Stimulated activated CD8-positive, alpha-beta memory T cell treated with anti-CD3 and anti-CD28 coated beads, Interleukin-12 subunit alpha, Interleukin-12 subunit beta, amount 100 ng/mL, for 24 hours (primary cell): ENCODE measurements around the gene MAPKBP1.

ENCODE experiments used
- DNase-seq: peaks from one replicate; pipeline ENCODE4 v3.0.0-alpha.2; 2020; ENCODE audit errors: extremely low read depth

MAPKBP1 gene

DNA sequence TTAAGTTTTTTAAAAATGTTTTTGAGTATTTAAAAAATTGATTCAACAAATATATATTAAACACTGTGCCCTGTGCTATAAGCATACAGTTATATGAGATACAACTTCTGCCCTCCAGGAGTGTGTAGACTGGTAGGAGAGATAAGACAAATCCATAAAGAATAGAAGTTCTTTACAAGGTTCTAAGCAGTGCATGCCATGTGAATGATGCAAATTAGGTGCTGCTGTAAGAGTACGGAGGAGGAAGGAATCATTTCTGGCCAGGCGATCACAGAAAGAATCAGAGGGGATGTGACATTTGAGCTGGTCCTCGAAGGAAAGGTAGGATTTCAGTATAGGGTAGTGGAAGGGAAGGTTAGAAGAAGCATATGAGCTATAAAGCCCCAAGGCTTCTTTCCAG is 14.0 kb downstream of the MAPKBP1 start:
- no peak for DNase-seq

DNA sequence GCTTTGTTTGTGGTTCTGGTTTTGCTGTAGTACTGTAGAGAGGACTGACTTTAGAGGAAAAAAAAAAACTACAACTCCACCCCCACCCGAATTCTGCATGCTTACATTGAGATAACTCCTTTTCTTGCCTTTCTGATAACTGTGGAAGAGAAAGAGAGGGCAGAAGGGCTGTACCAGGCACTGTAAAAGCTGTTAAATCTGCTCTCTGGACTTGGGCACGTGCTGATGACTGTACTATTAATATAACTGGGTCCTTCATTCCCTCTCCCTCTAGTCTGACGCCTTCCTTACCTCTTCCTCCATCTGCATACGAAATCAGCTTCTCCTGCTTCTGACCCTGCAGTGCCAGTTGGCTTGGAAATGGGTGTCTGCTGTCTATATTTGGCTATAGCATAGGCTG is 15.0 kb downstream of the MAPKBP1 start:
- no peak for DNase-seq

DNA sequence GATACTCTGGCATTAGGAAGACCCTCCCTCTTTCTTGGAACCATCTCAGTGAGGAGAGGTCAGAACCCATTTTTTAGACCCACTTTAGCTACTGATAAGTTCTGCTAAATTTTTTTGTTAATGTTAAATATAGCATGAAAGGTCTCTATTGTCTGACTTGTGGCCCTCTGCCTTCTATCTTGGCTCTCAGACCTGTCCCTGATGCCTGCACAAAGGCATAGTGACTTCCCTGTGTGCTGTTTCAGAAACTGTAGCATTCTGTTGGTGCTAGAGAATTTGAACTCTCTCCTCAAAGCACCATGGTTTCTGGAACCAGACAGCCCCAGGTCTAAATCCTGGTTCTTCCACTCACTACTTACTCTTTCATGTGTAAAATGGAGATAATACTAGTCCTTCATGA is 15.4 kb downstream of the MAPKBP1 start:
- DNase-seq = no peak

DNA sequence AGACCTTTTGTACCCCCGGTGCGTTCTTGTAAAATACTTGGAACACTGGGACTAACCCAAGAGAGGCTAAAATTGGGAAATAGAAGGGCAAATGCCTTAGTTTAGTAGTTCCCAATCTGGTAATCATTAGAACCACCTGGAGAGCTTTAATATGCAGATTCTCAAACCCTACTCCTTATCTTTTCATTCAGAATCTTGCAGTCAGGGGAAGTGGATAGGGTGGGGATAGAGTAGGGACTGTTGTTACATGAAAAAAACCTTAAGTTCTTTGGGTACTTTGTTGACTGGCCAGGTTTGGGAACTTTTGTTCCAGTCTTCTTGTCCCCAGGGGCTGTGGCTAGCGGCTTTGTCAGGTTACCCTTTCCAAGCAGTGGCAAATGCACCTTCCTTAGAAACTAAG is 15.9 kb downstream of the MAPKBP1 start:
- DNase-seq = no peak

DNA sequence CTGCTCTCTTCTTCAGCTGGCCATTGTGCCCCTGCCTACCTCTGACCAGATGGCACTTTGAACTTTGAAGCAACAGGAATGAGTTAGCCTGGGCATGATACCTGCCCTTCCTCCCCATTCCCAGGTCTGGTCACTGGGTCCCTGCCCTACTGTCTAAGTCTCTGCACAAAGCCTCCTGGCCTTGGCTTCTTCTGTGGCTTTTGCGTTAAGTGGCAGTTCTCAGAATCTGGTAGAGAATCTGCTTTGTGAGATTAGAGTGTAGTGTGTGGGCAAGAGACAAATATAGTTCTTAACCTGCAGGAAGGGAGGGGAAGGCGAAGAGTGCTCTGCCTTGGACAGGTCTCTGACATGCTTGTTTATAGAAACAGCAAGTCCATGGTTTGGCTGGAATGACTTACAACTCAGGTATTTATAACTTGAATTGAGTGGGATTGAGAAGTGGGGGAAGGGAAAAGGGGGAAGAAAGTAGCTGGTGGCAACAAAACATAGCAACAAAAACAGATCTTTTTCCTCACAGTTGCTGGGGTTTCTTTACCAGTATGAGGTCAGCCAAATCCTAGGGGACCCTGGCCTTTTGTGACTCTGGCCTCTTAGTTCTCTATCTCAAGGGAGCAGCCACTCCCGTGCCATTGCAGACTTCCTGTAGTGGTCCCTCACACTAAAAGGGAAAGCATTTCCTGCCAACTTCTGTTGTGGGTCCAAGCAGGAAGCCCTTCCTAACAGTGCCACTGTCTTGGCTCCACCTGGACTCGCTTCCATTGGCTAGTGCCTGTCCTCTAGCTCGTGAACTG is 16.7 kb downstream of the MAPKBP1 start:
- no peak for DNase-seq

DNA sequence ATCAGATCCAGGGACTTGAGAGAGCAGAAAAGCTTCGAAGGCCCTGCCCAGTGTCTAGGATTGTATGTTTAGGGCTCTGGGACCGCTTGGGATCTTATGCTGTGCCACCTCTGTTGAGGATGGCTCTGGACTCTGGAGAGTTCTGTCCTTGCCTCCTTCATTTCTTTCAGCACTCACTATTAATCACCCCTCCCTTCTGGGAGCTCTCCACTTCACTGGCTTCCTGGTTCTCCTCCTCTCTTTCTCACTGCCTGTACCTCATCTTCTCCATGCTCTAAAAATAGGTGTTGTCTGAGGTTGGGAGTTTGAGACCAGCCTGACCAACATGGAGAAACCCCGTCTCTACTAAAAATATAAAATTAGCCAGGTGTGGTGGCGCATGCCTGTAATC is 17.3 kb downstream of the MAPKBP1 start:
- no peak for DNase-seq

DNA sequence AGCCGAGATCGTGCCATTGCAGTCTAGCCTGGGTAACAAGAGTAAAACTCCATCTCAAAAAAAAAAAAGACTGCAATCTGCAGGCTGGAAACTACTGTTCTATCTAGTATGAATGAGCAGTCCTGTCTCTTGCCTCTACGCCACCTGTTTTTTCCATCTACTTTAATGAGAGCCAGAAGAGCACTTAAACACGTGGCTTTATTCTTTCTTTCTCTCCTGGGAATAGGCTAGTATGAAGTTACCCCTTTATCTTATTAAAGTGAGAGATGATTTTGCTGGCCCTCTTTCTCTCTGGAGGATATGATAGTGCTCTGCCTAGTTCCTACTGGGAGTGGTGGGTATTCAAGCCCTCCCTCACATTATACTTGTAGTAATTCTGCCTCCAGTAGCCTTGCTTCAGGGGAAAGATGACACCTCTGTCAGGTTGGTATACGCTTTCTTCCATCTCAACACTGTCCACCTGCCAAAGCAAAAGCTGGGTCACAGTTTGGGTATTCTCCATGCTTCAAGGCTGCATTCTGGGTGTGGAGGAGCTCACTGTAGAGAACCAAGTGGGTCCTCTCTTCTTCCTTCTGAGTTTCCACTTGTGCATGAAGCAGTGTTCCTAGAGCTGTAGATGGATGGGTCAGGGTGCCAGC is 17.8 kb downstream of the MAPKBP1 start:
- DNase-seq = no peak

DNA sequence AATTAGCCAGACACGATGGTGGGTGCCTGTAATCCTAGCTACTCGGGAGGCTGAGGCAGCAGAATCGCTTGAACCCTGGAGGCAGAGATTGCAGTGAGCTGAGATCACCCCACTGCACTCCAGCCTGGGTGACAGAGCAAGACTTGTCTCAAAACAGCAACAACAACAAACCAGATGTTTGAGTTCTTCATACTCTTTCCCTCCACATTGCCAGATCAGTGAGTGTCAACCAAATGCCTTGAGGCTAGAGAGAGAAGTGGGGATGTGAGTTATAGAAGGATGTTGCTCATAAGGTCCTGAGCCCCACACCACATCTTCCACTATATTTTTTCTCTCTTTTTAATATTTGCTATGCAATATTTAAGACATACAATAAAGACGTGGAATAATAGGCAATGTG is 19.8 kb downstream of the MAPKBP1 start:
- no peak for DNase-seq

DNA sequence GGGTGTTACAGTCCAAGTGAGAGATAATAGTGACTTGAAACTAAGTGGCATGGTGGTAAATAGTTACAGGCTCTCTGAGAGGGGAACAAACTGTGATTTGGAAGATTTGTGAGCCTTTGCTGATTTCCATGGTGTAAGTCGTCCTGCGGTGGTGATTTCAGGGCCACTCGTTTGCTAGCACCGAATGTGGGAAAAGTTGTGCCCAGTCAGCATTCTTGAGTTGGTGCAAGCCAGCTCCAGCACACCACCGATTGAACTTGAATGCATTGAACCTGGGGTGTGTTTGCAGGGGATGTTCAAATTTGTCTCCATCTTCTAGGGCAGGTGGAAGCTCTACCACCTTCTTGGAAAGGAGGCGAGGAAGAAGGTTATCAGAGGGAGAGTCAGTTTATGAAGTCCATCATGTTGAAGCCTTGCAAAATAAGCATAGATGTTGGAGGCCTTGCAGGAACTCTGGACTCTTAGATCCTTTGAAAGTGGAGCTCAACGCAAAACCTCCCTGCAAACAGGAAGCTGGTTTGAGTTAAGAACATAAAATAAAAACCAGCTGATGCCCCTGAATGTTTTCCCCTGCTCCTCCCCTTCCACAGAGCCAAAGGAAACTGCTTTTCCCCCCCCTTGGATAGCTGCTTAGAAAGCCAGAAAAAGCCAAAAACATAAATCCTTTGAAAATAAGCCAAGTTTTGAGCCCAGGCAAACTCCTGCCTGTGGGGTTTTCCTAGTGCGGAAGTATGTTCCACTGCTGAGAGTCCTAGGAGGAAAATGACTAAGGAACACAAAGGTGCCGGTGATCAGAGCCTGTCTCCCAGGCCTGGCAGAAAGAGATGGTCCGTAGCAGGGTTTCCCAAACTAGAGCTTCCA is 21.9 kb downstream of the MAPKBP1 start:
- no peak for DNase-seq

DNA sequence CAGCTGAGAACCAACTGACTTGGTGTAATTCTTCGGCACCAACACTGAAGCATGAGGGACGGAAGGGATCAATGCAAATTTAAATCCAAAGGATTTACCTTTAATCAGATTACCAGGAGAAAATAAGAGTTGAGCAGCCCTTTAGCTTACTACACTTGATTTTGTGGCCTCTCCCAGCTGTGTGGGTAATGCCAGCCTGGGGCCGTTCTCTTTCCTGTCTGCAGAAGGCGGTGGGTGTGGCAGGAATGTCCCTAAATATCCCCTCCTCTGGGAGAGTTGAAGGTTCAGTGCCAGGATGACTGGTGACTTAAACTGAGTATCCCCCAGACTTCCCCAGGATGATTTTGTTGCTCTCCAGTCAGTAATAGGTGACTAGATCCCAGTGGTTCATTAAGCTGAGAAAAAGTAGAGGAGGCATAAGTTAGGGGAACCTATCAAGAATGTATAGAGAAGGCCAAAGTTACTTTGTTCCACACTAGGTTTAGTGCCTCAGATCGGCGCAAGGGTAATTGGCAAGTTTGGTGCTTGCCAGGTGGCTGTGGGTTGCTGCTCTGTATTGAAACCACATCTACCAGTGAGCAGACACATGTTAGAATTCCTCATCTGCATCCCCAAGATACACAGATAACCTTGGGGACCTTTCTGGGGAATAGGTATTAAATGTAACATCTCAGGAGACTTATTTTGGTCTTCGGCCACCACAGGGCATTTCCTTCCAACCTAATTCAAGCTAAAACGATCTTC is 23.1 kb downstream of the MAPKBP1 start:
- DNase-seq = no peak

DNA sequence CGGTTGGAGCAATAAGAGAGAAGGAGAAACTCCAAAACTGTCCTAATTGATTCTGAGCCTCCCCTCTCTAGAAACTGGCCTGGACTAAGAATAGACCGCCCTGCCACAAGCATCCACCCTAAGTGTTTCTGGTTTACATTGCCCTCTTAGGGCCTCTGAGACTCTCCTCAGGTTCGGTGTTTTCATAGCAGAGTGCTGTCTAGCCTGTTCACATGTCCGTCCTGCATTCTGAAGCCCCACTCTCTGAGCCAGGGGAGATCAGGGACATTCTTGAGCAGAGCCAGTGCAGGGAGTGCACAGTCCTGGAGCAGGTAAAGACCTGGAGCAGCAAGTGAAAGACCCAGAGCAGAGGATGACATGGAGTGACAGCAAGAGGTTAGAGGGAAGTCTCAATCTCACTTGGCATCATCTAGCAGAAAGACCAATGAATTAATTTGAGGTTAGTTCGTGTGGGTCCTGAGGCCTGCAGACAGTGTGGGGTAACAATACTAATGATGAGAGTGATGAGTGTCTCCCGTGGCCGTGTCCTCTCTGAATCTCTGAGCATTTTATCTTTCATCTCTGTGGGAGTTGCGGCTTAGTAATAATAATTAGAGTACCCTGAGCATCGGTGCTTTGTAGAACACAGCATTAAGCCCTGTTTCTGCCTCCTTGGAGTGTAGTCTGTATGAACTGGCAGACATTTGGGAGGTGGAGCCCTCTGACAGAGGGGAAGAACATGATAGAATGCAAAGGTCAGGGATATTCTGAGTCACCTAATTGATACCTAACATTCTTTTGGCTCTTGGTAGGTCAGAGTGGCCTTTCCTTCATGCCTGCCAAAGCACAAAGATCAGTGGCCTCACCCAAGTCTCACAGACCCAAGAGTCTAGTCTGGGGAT is 24.6 kb downstream of the MAPKBP1 start:
- DNase-seq = no peak

DNA sequence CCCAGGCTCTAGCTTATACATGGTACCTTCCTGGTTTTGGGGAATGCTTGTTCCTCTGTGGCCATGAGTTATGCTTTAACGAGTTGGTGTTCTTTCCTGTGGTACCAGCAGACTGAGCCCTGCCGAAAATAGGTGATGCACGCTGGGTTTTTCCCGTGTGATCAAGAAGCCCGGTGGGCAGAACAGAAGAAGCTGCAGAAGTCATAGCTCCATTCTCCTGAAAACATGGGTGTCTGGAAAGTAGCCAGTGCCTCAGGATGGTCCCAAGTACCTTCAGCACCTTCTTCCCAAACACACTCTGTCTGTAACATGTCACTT is 25.2 kb downstream of the MAPKBP1 start:
- no peak for DNase-seq

DNA sequence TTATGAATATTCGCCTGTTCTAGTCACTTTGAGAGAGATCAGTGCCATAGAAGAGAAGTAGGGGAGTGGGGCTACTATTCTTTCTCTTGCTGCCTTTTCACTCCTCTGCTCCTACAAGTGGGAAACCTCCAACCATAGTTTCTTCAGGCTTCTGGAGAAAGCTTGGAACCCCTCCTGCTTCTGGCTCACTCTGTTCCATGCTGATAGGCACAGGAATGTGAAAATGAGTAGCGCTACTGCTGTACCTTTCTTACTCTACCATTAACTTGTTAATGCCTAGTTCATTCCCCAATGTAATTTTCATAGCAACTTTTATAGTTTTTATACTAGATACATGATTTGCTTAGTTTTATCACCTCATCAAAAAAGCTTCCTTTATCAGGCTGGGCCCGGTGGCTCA is 26.9 kb downstream of the MAPKBP1 start:
- no peak for DNase-seq

DNA sequence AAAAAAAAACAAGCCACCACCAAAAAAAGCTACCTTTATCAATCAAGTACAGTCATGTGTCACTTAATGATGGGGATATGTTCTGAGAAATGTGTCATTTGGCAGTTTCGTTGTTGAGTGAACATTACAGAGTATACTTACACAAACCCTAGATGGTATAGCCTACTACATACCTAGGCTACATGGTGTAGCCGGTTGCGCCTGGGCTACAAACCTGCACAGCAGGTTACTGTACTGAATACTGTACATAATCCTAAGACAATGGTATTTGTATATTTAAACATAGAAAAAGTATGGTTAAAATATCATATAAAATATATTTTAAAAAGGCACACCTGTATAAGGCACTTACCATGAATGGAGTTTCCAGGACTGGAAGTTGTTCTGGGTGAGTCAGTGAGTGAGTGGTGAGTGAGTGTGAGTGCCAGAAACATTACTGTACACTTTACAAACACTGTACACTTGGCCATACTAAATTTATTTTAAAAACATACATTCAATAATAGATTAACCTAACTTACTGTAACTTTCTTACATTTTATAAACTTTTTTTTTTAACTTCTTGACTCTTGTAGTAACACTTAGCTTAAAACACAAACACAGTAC is 27.7 kb downstream of the MAPKBP1 start:
- no peak for DNase-seq

DNA sequence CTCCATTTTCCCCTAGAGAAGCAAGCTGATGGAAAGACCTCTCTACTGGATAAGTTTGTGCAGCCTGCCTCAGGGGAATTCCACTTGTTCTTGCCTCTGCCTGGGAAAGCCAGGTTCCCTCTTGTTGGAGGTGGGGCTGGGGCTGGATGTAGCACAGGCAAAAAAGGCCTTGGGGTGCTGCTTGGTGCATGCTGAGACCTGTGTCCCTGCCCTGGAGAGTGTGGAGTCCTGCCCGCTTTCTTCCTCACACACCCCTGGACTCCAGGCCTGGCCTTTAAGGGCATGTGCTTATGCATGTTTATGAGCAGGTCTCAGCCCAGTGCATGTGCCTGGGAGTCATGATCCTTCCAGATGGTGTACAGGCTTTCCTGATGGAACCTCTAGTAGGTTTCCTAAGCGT is 30.1 kb downstream of the MAPKBP1 start:
- no peak for DNase-seq

DNA sequence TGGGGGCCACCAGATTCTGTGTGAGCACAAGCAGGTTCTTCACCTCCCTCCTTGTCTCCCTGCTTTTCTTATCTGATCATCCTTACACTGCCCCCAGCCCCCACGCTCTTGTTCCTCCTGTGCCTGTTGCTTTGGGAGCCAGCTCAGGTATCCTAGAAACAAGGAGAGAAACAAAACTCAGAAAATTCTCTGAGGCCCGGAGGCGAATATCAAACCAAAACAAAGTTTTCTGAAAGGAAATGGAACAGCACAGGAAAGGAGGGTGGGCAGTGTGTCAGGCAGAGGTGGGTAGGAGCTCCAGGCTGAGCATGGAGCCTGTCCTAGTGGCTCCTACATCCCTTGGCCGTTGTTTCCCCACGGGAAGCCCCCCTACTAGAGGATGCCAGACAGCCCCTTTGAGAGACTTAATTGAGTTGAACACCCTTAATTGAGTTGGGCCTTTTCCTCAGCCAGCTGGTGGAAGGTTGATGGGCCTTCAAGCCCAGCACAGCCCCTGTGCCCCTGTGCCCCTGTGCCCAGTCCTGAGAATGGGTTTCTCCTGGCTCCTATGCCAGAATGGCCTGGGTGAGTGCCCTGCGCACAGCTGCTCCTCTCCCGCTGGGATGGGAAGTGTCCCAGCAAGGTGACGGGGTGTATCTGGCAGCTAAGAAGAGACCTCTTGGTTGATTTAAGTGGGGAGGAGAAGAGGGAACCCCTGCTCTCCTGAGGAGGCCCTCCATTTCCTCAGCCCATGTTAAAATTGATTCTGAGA is 30.8 kb downstream of the MAPKBP1 start:
- DNase-seq = no peak

DNA sequence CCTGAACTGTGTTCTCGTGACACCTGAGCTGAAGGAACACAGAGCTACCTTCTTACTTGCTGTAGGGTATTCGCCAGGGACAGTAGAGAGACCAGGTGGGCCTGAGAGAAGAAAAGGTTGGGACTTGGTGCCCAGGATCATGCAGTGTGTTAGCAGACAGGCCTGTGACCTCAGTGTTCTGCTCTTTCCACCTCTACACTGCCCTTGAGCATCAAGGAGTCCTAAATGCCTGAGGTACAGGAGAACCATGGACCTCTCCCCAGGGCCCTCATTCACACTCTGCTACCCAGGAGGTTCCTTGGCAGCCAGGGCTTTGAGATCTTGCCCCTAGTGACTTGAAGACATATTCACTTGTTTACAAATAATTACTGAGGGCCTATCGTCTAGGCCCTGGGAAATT is 31.4 kb downstream of the MAPKBP1 start:
- DNase-seq = no peak

DNA sequence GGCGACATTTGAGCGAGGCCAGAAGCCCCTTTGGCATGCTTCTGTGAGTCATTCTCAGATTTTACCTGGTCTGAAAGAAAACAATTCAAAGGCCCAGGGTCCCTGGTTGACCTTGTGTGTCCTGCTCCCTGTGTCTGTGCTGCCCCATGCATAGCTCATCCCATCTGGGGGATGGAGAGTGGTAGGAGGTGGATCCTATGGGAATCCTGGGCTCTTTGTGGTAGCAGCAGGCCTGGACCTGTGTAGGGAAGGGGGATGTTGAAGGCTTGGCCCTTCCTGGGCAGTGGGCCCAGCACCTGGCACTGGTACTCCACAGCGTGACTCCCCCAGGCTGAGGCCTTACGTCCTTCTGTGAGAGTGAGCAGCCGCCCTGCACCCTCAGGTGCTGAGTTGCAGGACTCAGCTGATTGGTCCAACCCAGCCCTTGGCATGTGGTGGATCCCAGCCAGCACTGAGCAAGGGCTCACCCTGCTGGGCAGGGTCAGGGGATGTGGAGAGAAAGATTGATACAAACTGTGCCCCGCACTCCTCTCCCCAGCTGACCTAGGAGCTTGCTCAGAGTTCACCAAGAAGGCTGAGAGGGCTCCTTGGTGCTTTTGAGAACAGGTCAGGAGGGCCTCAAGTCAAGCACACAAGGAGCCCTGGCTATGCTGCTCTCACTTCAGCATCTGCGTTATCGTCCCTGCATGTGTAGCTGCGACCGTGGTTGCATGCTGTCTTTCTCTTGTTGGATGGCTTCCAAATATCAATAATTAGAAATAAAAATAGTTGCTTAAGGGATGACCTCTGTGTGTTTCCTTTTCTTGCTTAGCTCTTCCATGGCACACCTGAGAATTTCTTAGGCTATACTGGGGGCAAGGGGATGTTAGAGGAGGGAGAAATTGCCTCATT is 32.3 kb downstream of the MAPKBP1 start:
- DNase-seq = no peak

DNA sequence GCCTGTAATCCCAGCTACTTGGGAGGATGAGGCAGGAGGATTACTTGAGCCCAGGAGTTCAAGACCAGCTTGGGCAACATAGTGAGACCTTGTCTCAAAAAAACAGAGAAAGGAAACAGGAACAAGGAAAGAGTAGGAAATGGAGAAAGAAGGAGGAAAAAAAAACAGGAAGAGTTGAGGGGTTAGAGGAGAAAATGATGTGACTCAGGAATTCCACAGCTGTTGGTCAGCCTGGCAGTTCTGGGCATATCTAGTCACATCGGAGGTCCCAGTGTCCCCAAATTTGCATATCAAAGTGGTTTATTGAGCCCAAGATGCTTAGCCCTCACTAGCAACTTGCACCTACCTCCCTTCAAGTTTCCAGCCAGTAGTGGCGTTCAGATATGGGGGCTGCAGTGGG is 34.8 kb downstream of the MAPKBP1 start:
- DNase-seq = no peak
